Adrenal gland (tissue), 12 donors: ENCODE data around the gene JARID2. TPM values are rescaled to one million over a fixed set of nuclear protein-coding genes. Genes with fewer than 3 reads are reported as not detected.

ENCODE experiments used
- DNase-seq, 7 donors: peaks; one replicate each; pipeline ENCODE4 v3.0.0-alpha.2; 2019 to 2020
- H3K27ac ChIP-seq, 5 donors: fragments of 200-600 bp; sonication (generic) in 4 of 5; 1 replicate in 3 of 5; 2 replicates in 2 of 5; pipeline versions ENCODE4 v1.5.1 to v1.8.0; 2016 to 2020; ENCODE audit warnings: mild to moderate bottlenecking in 1 of 5
- H3K27me3 ChIP-seq: fragments of 200-600 bp; 2 replicates; pipeline ENCODE4 v1.8.0; 2021
- H3K36me3 ChIP-seq, 2 donors: fragments of 200-600 bp; replicated peaks in 1 of 2; 1 replicate in 1 of 2; 2 replicates in 1 of 2; pipeline versions ENCODE4 v1.5.1 to v1.8.0; 2018 to 2022
- H3K4me1 ChIP-seq, 2 donors: fragments of 200-600 bp; replicated peaks in 1 of 2; 1 replicate in 1 of 2; 2 replicates in 1 of 2; pipeline versions ENCODE4 v1.5.1 to v1.8.0; 2018 to 2021
- H3K4me3 ChIP-seq, 4 donors: fragments of 200-600 bp; sonication (generic) in 3 of 4; one replicate each; pipeline ENCODE4 v1.5.1; 2016 to 2018
- H3K9me3 ChIP-seq, 3 donors: fragments of 200-600 bp; sonication (generic) in 1 of 3; replicated peaks in 1 of 3; 1 replicate in 2 of 3; 2 replicates in 1 of 3; pipeline versions ENCODE4 v1.5.1 to v1.8.0; 2016 to 2021
- CTCF ChIP-seq, 6 experiments: fragments of 450-650 bp in 4 of 6; fragments of 200-600 bp in 2 of 6; sonication (generic) in 1 of 6; IDR thresholded peaks; 1 replicate in 5 of 6; 2 replicates in 1 of 6; pipeline versions ENCODE4 v1.5.1 to v1.8.0; 2016 to 2021; ENCODE audit warnings: antibody characterized with exemption in 6 of 6, mild to moderate bottlenecking in 2 of 6, moderate library complexity in 1 of 6
- POLR2A ChIP-seq, 2 donors: fragments of 450-650 bp; IDR thresholded peaks; one replicate each; pipeline ENCODE4 v1.6.1; 2017; ENCODE audit warnings: antibody characterized with exemption in 2 of 2, mild to moderate bottlenecking in 2 of 2, moderate library complexity in 1 of 2
- WGBS, 4 donors: extraction: QIAGEN DNeasy Blood & Tissue Kit in 2 of 4; methylation state at CpG; one replicate each; pipeline versions ENCODE4 v1.1.5 to v1.1.7; 2013 to 2017; 5-methylcytosine and 5-hydroxymethylcytosine counted together
- intact Hi-C, 2 donors: fragments of 100-400 bp; cut with DNase I; formaldehyde crosslinking; loops; one replicate each; pipeline versions ENCODE4 v1.14.1 to v1.15.0; 2022 to 2023
- polyA plus RNA-seq, 3 donors: library from polyadenylated mRNA; stranded (reverse); fragments of 200-250 nt in 2 of 3; fragments of 350-450 nt in 1 of 3; fragmentation: Illumina TruSeq in 1 of 3; extraction: RNeasy Lipid Tissue Mini Kit (QIAGEN cat#74804) in 1 of 3; gene quantifications; one replicate each; pipeline ENCODE4 v1.2.3, GENCODE V29; 2013 to 2014
- total RNA-seq, 9 donors: library from RNA; depleted of rRNA in 4 of 9; stranded (reverse); fragments of >200 nt in 4 of 9; fragments of 120-200 nt in 1 of 9; fragmentation: NEBNext Ultra II Directional in 1 of 9; extraction: Animal tissue kit (Norgen Biotek cat#: 25700) in 1 of 9; gene quantifications; one replicate each; pipeline versions ENCODE4 v1.1.0 to v1.2.4, GENCODE V29; 2013 to 2023
- donor health status: healthy with polysubstance abuse.
- donor health status: Bipolar disorder and iron deficiency.
- donor health status: DM: yes; HTN: yes; CAD: no.
- donor health status: DM: no; HTN: no; CAD: no.
- donor health status: DM: no; HTN: no; CAD: no.
- donor health status: DM: yes; HTN: yes; CAD: no.

The JARID2 gene
- total and polyA plus RNA-seq, 12 donors = 3.0 to 13.6 (median 8.2) TPM

DNA sequence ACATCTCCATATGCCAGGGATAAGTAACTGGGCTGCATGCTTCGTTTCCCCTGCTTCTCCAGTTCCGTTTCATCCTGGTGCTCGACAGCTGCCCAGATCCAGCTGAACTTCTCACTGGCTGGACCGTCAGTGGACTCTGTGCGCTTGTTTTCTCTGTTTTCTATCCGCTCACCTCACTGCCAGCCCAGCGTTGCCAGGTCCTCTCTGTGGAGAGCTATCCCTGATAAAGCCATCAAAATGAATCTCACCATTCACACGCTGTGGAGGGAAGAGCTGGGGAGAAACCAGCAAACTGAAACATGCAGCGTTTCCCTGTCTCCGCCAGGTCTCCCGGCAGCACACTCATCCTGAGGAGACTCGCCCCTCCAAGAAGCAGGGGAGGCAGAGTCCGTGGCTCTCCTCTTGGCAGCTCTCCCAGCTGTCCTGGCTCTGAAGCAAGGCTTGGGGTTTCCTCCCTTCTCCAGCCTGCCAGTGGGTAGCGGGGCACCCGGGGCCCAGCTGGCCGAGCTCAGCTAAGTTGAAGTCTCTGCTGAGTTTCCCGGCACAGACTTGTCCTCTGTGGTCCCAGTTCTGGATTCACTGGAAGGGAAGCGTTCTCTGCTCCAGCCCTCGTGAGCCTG, 256.1 kb downstream of the JARID2 start:
- peaks cover 11 to 23% of the 10 kb centered on the region in 2 donors for H3K4me1 ChIP-seq
- intact Hi-C loops = no loop called here
- H3K27ac ChIP-seq = no peak overlapping the region
- H3K27me3 ChIP-seq = no peaks in the 10 kb centered on the region
- WGBS, 4 donors = 67 to 72% (median 71%) methylated on average over 14 to 19 of the region's 19 CpGs
- no peak for TF ChIP-seq POLR2A (IDR thresholded peaks at IDR 0.05)
- TF ChIP-seq CTCF (IDR thresholded peaks at IDR 0.05) = no peak
- H3K4me3 ChIP-seq = no peak overlapping the region
- DNase-seq = peak in 6 of 7 donors; percentile 59 to 75 (median 66)
- peaks cover 0 to 22% of the 10 kb centered on the region in 2 donors for H3K36me3 ChIP-seq
- no peaks in the 10 kb centered on the region for H3K9me3 ChIP-seq

DNA sequence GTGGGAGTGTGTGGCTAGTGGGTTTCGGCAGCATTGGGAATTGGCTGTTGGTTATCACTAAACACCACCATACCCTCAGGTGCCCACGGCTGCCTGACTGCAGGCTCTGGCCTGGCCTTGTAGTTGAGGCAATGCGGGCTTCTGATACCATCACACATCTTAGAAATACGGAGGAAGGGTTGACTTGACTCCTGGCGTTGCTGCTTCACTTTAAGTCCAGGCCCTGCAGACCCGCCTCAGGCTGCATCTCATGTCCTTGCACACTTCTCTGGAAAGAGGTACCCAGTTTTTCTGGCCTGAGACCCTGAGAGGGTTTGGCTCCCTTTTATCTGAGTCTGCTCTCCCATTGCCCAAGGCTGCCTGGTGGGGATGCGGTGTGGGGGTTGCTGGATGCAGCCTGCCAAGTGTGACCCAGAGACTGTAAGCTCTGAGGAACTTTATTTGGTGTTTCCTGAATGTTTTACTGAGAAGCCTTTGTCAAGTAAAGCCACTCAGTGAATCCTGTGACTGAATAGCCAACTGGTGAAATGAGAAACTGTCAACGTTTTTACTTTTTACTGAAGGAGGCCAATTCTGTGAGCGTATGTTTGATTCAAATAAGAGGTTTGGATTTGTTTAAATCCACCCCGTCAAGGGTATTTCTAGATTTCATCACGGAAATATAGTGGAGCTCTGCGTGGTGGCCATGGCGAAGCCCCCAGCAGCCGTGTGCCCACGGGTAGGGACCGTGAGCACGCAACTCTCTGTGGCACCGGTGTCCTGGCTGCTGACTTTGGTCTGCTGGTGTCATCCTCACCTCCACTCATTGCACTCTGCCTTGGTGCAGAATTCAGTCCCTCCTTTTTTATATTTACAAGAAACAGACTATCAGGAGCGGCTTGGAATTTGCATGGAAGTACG, 256.8 kb downstream of the JARID2 start:
- no peaks in the 10 kb centered on the region for H3K9me3 ChIP-seq
- peaks cover 0 to 24% of the 10 kb centered on the region in 2 donors for H3K36me3 ChIP-seq
- 86 to 93% (median 89%) methylated on average over 15 to 20 of the region's 20 CpGs for WGBS, 4 donors
- DNase-seq = peak in 3 of 7 donors; percentile 4 to 45 (median 8)
- intact Hi-C loops = no loop called here
- no peaks in the 10 kb centered on the region for H3K27me3 ChIP-seq
- H3K27ac ChIP-seq = no peak overlapping the region
- peaks cover 11 to 25% of the 10 kb centered on the region in 2 donors for H3K4me1 ChIP-seq
- H3K4me3 ChIP-seq = no peak overlapping the region
- TF ChIP-seq POLR2A (IDR thresholded peaks at IDR 0.05) (no peak), CTCF (IDR thresholded peaks at IDR 0.05) (no peak)

DNA sequence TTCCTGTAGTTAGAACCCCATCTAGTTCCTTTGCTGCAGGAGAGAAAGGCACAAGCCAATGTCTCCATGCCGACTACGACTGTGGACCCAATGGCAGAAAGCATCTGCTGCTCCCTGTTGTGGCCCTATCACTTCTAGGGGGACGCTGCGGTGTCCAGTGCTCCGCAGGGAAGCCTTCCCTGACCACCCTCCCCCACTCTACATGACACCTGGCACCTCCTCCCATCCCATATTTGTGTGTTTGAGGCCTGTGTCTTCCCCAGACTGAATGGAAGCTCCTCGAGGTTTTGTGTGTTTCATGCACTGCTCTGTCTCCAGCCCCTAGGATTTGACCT, 257.4 kb downstream of the JARID2 start:
- Histone ChIP-seq H3K4me1 (peaks cover 11 to 30% of the 10 kb centered on the region in 2 donors), H3K27ac (no peak overlapping the region), H3K36me3 (peaks cover 0 to 22% of the 10 kb centered on the region in 2 donors), H3K27me3 (no peaks in the 10 kb centered on the region), H3K4me3 (no peak overlapping the region), H3K9me3 (no peaks in the 10 kb centered on the region)
- intact Hi-C loops = no loop called here
- DNase-seq = peak in 2 of 7 donors; percentile 10 to 39
- TF ChIP-seq POLR2A (IDR thresholded peaks at IDR 0.05) = no peak
- TF ChIP-seq CTCF (IDR thresholded peaks at IDR 0.05) = no peak
- 93 to 96% (median 95%) methylated on average over 6 of the region's 6 CpGs for WGBS, 4 donors

DNA sequence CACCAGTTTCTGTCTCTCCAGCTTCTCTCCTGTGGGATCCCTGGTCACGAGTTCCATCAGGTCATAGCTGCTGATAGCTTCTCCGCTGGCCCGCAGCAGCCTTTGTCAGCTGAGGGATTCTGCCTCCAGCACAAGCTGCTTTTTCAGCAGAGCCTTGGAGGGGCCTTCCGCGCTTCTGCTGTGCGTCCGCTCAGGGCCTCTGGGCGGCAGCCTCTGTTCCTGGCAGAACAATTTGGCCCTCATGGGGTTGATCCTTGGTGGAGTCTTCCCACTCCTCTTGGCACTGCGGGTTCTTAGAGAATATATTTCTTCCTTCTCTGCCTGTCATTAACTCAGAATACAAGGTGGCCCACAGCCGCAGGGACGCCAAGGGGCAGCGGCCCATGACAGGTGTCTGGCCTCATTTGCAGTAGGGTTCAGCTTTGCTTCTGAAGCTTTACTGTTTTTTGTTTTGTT, 258.2 kb downstream of the JARID2 start:
- 70 to 79% (median 75%) methylated on average over 5 to 12 of the region's 12 CpGs for WGBS, 4 donors
- peaks cover 0 to 23% of the 10 kb centered on the region in 2 donors for H3K36me3 ChIP-seq
- peaks cover 11 to 30% of the 10 kb centered on the region in 2 donors for H3K4me1 ChIP-seq
- peak overlapping the region in 3 of 5 donors; percentile 53 to 76 (median 74) for H3K27ac ChIP-seq
- TF ChIP-seq POLR2A (IDR thresholded peaks at IDR 0.05) (no peak), CTCF (IDR thresholded peaks at IDR 0.05) (no peak)
- peak in 3 of 7 donors; percentile 21 to 53 (median 44) for DNase-seq
- no peak overlapping the region for H3K4me3 ChIP-seq
- H3K27me3 ChIP-seq = no peaks in the 10 kb centered on the region
- intact Hi-C loops = no loop called here
- H3K9me3 ChIP-seq = no peaks in the 10 kb centered on the region
